ENCODE results near the gene PLCD3.

The PLCD3 gene

DNA sequence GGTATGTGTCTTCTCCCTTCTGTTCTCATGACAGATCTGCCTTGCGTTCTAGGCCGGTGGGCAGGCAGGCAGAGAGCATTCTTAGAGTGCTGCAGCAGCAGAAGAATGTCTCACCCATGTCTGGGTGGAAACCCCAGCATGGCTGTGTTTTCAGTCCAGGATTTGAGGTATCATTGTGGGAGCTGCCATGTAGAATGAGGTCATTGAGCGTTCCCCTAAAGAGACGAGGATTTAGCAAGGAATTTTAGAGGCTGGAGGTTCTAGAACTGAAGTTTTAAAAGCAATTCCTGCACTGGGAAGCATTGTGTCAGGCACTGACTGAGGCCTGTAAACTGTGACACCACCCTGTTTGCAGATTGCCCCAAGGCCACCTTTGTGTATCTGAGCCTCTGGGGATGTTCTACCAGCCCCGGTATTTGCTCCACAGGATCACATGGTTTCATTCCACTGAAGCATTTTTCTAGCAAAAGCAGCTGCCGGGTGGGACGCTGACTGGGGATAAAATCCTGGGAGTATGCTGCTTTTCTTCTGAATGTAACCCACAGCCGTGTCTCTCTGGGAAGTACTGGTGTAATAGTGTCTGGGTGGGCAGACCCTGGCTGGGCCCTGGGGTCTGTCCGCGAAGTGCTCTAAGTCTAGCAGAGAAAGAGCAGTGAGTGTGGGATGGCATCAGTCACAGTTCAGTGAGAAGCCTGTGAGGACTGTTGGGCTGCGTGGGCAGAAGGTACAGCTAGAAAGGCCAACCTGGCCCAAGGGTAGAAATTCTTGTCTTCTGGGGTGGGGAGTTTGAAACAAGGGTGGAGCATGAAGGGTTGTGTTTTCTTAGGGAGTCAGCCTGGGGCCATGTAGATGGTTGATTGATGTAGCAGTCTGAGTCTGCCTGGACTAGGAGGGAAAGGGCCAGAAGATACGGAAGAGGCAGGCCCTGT is 30.2 kb downstream of the PLCD3 start:
- no peak for DNase-seq

DNA sequence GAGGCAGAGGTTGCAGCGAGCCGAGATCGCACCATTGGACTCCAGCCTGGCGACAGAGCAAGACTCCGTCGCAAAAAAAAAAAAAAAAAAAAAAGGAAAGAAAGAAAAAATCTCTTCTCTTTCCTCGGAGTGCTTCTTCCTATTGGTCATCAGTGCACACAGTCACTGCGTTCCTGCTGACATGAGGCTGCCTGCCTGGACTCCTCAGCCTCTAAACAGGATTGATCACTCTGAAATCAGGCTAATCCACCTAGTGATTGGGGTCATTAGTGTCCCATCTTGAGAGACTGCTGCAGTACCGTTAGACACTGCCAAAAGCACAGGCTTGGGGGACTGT is 30.8 kb downstream of the PLCD3 start:
- DNase-seq: no peak

DNA sequence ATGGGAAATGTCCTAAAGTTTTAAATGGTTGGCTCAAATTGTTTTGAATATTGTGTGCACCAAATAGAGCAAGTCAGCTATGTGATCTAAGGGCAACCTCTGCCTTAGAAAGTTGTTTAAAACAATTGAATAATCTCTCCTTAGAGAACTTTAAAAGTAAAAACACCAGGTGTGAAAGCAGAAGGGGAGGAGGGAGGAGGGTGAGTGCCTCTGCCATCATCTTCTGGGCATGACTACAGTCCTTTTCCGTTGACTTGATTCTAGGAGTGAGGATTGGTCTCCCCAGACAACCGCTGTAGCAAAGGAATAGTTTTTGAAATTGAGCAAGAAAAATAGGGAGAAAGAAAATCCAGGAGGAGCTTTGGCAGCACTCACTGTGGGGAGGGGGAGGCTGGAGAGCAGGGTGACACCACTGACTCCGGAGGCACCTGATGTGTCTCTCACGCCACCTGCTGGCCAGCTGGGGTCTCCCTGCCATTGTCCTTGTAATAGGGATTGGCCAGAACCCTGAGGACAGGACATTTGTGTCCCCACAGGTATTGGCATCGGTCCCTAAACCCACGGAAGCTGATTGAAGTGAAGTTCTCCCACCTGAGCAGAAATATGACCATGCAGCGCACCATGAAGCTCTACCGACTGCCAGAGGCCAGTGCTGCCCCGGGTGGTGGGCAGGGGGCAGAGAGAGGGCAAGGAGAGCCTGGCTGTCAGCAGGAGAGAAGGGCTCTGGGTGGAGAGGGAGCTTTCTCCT is 33.3 kb downstream of the PLCD3 start:
- DNase-seq: peak; percentile 84

DNA sequence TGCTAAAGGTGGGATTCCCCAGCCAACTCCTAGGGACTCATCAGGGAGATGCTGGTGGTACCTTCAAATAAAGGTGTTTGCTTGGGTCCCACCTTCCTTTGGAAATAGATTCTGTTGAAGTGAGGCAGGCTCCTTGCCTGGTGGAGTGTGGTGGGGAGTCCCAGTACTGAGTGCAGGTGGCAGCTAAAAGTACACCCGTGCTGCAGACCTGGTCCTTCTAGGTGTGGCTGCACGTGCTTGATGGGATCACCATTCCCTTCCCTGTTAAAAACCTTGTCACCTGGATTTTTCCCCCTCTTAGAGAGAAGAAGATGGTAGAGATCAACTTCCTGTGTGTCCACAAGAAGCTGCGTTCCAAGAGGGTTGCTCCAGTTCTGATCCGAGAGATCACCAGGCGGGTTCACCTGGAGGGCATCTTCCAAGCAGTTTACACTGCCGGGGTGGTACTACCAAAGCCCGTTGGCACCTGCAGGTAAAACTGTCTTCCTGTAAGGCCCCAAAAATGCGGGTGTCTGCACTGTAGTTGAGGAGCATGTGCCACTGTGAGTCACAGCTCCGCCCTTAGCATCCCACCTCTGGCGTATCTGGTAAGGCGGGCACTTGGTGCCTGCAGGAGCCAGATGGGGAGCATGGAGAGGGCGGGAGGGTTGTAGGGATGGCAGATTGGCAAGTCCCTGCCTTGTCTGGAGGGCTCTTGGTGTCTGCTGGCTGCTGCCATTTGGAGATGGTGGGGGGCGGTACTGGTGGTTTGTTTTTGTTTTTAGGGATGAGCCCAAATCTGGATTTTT is 34.0 kb downstream of the PLCD3 start:
- DNase-seq: no peak

DNA sequence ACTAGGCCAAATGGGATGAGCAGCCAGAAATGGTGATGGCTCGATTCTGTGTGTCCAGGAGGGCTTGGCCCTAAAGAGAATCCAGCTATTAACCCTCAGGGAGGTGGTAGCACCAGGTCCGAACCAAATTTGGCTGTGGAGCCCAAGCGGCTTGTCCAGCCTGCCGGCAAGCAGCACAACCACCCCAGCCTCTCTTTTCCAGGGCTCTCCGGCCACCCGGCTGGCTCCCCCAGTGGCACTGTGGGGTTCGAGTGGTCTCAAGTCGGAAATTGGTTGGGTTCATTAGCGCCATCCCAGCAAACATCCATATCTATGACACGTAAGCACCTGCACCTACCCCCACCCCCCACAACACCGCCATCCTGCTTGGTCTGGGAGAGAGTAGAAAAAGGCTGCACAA is 35.4 kb downstream of the PLCD3 start:
- no peak for DNase-seq

DNA sequence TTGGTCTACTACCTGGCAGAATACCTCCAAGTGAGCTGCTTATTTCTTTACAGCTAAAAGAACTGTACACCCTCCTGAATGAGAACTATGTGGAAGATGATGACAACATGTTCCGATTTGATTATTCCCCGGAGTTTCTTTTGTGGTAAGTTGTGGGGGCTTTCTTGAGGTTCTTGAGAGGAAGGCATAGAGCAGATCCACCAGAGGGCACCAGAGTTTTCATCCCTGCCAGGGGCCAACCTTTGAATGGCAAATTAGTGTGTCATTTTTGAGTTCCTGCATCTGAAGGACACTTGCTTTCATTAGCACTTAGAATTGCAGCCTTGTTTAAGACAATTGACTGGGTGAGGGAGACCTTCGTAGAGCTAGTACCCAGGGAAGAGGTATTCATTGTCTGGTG is 36.2 kb downstream of the PLCD3 start:
- DNase-seq: peak; percentile 38

DNA sequence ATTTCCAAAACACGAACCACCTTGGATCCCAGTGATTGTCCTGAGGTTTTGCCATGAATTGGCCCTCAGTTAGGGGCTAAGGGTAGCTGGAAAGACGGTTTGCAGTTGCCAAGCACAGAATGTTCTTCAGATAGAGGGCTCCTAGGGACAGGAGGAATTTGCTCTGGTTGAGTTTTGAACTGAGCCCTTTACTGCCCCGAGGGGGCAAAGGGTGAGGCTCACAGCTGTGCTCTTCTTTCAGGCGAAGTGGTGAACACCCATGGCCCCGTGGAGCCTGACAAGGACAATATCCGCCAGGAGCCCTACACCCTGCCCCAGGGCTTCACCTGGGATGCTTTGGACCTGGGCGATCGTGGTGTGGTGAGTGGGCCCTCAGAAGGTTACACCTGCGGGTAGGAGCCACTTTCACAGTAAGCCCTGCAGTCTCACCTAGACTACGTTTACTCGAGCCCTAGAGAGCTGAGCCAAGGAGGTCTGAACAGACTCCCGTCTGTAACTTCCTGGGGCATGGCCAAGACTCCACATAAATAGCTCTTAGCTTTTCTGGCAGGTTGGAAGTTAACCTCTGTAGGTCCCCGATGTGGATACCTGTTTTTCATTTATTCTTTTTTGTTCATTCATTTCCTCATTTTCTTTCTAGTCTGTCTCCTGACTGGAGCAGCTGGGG is 38.7 kb downstream of the PLCD3 start:
- DNase-seq: no peak

DNA sequence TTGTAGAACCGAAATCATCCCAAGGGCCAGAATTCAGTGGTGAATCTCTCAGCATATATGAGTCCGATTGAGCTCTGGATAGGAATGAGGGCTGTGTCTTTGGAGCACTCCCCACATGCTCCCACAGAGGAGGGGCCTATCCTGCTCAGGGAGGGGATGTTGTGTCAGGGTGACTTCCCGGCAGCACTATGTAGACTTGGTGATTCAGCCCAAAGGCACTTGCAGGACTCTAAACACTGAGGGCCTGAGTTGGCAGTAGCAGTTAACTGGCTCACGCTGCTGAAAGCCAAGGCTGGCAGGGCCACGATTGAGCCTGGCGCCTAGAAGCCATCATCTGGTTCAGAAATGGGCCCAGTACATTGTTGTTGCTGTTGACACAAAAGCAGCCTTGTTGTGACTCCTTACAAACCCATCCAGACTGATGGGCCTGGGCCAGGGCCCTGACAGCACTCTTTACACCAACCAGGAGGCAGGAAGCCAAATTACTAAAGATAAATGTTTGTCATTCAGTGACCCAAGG is 39.3 kb downstream of the PLCD3 start:
- no peak for DNase-seq

DNA sequence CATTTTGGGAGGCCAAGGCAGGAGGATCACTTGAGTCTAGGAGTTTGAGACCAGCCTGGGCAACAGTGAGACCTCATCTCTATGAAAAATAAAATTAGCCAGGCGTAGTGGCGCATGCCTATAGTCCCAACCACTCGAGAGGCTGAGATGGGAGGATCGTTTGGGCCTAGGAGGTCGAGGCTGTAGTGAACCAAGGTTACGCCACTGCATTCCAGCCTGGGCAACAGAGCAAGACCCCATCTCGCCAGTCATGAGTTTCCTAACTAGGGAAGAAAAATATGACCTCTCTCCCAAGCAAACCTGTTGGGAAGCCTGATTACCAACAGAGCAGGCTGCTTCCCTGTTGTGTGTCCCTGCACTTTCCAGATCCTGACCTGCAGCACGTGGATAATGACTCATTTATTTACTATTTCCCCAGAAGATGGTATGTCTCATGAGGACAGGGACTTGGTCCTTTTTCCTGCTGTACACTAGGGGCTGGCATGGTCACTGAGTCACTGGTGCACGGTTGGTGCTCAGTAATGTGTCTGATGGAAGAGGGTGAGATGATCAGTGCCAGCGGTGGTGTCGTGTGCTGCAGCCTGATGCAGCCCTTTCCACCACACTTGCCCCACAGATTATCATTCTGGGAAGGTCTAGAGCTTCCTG is 40.4 kb downstream of the PLCD3 start:
- no peak for DNase-seq

DNA sequence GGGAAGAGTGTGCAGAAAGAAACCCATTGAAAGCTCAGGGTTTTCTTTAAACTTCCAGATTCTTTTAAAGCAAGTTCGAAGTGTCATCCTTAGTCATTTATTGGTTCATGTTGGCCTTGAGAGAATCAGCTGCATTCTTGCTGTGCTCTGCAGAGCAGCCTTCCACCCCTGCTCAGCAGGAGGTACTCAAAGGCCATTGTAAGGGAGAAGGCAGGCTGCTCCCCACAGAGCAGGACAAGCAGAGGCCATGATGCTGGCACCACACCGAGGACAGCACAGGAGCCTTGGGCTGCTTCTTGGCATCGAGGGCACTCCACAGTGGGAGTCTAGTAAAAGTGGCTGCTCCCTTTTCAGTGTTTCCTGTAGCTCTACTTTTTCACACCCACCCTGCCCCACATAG is 41.6 kb downstream of the PLCD3 start:
- no peak for DNase-seq

DNA sequence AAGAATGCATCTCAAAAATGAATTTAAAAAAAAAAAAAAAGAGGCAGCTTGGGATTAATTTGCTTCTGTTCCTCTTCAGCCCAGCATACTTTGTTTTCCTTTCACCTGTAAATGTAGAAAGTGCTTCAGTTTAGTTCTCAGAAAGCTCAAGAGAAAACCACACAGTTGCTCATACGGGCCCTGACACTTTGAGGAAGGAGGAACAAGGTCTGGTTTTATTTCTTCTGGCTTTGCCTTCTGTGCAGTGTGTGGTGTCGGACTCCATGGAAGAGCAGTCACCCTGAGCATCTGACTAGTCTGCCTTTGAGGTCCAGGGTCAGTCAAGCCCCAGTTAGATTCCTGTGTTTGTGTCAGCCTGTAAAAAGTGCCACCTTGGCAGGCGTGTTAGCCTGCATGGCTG is 43.6 kb downstream of the PLCD3 start:
- no peak for DNase-seq

DNA sequence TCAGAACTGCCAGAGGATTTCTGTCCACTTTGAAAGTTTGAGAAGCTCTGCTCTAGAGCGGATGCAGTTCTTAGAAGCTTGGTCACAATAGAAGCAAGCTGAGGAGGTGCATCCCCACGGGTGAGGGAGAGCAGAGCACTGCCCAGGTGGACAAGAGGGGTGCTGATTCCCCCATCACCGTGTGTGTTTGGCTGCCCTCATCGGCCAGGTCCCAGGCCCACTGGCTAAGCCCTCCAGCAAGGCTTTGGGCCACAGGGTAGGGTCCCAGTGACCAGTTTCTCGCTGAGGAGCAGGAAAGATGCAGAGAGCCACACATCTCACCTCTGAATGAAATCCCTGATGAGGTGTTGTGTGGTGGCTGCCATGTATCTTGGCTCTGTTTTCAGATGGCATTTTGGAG is 44.3 kb downstream of the PLCD3 start:
- no peak for DNase-seq

DNA sequence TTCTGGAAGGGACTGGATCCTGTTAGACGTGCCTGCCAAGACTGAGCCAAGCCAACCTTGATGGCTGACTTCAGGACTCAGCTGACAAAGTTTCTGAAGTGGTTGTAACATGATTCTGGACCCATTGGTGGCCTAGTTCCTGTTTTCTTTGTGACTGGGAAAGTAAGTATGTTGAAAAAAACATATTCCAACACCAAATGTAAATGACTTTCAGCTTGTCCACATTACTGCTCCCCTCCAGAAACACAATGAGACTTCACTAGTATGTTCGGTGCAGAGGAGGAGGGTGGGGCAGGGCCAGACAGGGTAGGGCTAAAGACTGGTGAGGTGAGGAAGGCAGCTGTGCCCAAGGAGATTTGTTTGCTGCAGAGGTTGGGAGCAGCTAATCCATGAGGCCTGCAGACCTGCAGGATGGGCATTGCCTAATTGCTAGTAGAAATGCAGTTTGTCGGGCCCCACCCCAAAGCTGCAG is 44.8 kb downstream of the PLCD3 start:
- DNase-seq: no peak

DNA sequence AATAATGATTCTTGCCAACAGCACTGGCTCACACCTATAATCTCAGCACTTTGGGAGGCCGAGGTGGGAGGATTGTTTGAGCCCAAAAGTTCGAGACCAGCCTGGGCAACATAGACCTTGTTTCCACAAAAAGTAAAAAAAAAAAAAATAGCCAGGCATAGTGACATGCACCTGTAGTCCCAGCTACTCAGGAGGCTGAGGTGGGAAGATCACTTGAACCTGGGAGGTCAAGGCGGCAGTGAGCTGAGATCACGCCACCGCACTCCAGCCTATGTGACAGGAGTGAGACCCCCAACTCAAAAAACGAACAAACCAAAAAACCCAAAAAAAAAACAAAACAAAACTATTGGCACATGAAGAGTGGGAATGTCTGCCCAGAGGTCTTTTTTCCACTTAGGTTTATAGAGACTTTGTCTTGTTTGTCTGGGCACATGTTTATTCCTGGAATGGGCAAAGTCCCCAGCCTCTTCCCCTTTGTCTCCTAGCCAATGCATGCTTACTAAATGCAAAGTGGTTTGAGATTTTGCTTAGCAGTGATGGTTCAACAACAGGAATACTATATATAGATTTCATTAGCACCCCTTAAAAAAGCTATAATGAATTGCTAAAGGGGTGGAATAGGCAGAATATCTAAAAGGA is 45.3 kb downstream of the PLCD3 start:
- no peak for DNase-seq

DNA sequence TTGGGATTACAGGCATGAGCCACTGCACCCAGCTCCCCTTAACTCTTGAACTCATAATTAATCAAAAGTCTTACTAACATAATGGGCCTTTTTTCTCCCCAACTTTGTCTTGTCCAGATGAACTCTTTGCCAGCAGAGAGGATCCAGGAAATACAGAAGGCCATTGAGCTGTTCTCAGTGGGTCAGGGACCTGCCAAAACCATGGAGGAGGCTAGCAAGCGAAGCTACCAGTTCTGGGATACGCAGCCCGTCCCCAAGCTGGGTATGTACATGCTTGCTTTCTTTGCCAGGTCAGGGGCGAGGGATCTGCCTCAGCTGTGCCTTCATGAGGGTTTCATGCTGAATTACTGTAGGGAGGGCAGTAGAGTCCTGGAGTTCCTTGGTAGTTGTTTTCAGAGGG is 45.9 kb downstream of the PLCD3 start:
- DNase-seq: no peak

DNA sequence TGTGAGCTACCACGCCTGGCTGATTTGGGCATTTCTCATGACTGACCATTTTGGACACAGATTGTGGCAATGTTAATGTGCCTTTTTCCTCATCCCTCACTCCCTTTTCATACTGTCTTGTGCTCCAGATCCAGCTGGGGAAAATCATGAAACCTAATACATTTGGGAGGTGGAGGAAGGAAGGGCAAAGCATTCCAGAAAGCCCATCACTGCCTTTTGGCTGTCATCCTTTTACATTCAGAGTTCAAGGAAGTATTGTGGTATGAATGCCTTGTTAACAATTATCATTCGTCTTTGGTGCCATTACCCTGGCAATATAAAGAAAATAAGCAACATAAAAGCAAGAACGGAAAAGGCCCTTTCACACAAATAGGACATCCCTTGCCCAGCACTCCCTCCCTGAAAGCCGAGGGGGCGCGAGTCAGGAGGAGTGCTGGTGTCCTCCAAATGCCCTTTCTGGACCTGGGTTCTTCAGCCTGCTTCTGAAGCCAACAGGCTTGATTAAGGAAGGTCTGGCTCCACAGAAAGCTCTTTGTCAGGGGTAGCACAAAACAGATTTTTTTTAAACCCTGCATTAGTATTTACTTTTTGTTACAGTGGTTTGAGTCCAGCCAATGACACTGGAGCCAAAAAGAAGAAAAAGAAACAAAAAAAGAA is 51.1 kb downstream of the PLCD3 start:
- no peak for DNase-seq

DNA sequence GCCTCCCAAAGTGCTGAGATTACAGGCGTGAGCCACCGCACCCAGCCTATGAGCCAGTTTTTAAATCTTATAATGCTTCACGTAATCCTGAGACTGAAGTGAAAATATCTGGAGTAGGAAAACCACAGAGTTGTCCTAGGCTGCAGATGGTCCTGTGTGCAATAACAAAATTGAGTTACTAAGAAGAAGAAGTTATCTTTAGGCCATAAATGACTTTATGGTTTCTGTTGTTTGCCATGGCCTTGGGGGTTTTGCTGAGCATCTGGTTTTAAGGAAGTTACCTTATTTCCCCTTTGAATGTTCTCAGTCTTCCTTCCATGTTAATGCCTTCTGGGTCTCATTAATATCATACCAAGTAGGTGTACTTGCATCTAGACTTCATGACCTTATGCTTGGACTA is 54.7 kb downstream of the PLCD3 start:
- no peak for DNase-seq

DNA sequence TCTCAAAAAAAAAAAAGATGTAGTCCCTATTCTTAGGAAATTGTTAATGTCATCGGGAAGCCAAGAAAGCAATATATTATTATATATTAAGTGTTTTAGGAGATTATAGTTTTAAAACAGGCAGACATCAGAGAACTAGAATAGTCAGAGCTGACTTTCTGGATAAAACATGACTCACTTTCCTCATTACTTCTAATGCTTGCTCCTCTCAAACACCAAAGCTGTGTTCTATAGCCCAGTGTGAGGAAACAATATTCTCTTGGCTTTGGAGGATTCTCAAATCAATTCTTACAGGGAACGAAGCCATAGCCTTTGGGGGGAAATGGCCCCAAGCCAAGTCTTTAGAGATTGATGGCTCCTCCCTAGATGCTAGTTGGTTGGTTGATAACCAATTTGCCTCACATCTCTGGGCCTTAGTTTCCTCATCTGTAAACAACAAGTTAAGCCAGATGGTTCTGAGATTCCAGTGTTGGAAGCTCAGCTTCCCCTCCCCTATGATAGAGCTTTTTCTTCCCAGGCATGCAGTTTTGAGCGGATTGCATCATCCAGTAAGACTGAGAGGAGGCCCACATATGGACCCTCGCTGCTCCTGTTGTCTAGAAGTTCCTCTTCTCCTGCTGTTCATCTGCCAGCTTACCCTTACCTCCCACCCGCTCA is 58.8 kb downstream of the PLCD3 start:
- no peak for DNase-seq

DNA sequence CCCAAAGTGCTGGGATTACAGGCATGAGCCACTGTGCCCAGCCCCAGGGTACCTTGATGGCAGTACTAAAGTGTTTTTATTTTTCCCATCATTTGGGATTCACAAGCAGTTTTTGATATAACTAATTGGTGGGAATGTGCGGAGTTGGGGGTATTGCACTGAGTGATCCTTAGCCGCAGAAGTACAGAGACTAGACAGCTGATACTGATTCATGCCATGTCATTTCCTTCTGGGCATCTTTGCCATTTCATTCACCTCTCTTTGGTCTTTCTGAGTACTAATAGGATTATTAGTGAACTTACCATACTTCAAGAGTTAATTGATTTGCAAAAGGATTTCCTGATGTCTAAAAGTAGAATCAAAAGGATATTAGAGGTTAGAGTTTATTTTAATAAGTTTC is 61.5 kb downstream of the PLCD3 start:
- DNase-seq: no peak

DNA sequence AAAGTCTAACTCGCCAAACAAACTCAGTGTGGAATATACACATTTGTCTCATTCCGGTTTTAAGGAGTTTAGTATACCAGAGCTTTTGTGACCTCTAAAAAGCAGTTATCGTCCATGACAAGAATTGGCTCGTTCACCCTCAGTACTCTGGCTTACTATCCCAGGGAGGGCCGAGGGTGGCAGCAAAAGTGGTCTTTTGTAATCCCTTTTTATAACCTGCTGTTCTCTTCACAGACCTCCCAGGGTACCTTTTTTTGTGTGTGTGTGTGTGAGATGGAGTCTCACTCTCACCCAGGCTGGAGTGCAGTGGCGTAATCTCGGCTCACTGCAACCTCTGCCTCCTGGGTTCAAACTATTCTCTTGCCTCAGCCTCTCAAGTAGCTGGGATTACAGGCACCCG is 62.3 kb downstream of the PLCD3 start:
- DNase-seq: no peak

DNA sequence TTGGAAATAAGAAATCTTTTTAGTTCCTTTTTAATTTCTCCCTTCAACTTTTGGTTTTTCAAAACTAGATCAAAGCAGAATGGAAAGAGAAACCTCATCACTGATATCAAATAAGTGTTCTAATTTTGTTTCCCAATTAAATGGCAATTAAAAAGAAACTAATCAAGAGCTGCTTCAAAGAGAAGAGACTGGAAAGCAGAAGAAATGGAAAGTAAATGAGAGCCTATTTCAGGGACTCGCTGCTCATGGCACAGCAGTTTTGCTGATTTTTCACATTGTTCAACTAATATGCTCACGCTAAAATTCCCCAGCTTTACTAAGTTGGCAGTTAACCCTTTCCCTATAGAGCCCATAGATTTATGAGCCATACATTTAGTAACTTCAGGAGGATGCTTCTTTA is 64.7 kb downstream of the PLCD3 start:
- no peak for DNase-seq
